Gastrocnemius medialis (tissue), 4 donors: Measurements from ENCODE around the gene PRKD2.

Experiments
- POLR2A ChIP-seq, 2 donors: fragments of 450-650 bp; IDR thresholded peaks; one replicate each; pipeline ENCODE4 v1.6.1; 2017; ENCODE audit warnings: antibody characterized with exemption in 2 of 2, mild to moderate bottlenecking in 2 of 2, moderate library complexity in 2 of 2
- TF ChIP-seq, protein P1 (sequence below), 5 experiments: fragments of 450-650 bp in 3 of 5; fragments of 200-600 bp in 2 of 5; sonication (generic) in 2 of 5; IDR thresholded peaks in 4 of 5; conservative IDR thresholded peaks in 1 of 5; 1 replicate in 4 of 5; 2 replicates in 1 of 5; pipeline ENCODE4 v1.5.1; 2016 to 2019; ENCODE audit warnings: antibody characterized with exemption in 5 of 5, mild to moderate bottlenecking in 3 of 5, moderate library complexity in 3 of 5

DNA sequence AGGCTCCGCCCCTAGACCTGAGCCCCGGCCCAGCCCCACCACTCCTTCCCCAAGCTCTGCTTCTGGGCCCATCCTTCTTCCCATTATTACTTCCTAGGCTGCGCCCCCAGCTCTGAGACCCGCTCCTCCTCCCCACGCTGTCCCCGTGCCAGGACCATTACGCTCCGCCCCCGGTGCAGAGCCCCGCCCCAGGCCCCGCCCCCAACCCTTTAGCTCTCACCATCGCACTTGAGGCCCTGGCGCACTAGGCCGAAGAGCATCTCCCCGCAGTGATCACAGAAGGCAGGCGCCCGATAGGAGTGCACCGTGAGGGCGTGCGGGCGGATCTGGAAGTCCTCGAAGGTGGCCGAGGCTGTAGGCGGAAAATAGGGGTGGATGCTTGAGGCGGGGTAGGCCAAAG, 6.2 kb downstream of the PRKD2 start:
- TF ChIP-seq, protein P1, sequence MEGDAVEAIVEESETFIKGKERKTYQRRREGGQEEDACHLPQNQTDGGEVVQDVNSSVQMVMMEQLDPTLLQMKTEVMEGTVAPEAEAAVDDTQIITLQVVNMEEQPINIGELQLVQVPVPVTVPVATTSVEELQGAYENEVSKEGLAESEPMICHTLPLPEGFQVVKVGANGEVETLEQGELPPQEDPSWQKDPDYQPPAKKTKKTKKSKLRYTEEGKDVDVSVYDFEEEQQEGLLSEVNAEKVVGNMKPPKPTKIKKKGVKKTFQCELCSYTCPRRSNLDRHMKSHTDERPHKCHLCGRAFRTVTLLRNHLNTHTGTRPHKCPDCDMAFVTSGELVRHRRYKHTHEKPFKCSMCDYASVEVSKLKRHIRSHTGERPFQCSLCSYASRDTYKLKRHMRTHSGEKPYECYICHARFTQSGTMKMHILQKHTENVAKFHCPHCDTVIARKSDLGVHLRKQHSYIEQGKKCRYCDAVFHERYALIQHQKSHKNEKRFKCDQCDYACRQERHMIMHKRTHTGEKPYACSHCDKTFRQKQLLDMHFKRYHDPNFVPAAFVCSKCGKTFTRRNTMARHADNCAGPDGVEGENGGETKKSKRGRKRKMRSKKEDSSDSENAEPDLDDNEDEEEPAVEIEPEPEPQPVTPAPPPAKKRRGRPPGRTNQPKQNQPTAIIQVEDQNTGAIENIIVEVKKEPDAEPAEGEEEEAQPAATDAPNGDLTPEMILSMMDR (IDR thresholded peaks at IDR 0.05 in 4 of 5, conservative IDR thresholded peaks at IDR 0.05 in 1 of 5) = no peak
- TF ChIP-seq POLR2A (IDR thresholded peaks at IDR 0.05) = no peak
